Body of pancreas (tissue), 4 donors: ENCODE measurements around the gene USP17L21.
"Not testable (repeated sequence)": the region's sequence is repeated elsewhere in the genome, so short reads cannot be mapped to it uniquely, and the experiment has no call there.

Source experiments
- CTCF ChIP-seq, 7 experiments: fragments of 450-650 bp in 4 of 7; fragments of 200-600 bp in 3 of 7; sonication (generic) in 3 of 7; IDR thresholded peaks; one replicate each; pipeline ENCODE4 v1.5.1; 2016 to 2019; ENCODE audit warnings: antibody characterized with exemption in 7 of 7
- POLR2A ChIP-seq, 3 donors: fragments of 450-650 bp; IDR thresholded peaks; one replicate each; pipeline ENCODE4 v1.6.1; 2016; ENCODE audit warnings: antibody characterized with exemption in 3 of 3, mild to moderate bottlenecking in 2 of 3

GRCh38 chr4:9230249-9230648 lies 32.4 kb upstream of the USP17L21 start:
- TF ChIP-seq CTCF, POLR2A (IDR thresholded peaks at IDR 0.05): not testable (repeated sequence)
